K562 (cell line): ENCODE results near the gene CTU1. TPM values are rescaled to one million over a fixed set of nuclear protein-coding genes. Genes with fewer than 3 reads are reported as not detected.

ENCODE experiments used
- ATAC-seq: fragments of 200-7000 bp; cut with Tn5 transposase; 3 replicates; pipeline ENCODE4 v1.9.1; 2020; ENCODE audit warnings: moderate library complexity
- BruUV-seq: library from RNA; stranded (reverse); fragments of 400-500 nt; replicated peaks from 2 replicates; lab custom pipeline; 2021; lab: Mats Ljungman, UMichigan
- CTCF ChIA-PET: fragments of 300-600 bp; formaldehyde crosslinking; extraction: SDS; loops from one replicate; lab custom pipeline; 2021; ENCODE audit warnings: low intra/inter-chr PET ratio; lab: Yijun Ruan, JAX
- POLR2A ChIA-PET: fragments of 300-600, 350-650 bp; sonication (Branson Sonifier 250); formaldehyde crosslinking; extraction: SDS; loops from one replicate; lab custom pipeline; 2021; ENCODE audit warnings: antibody characterized with exemption, inconsistent platforms; lab: Yijun Ruan, JAX
- DNase-seq, 4 experiments: peaks; one replicate each; pipeline versions ENCODE4 v3.0.0 to v3.0.0-alpha.2; 2011 to 2018; ENCODE audit warnings: low spot score in 3 of 4, mixed read lengths in 3 of 4; ENCODE audit errors: extremely low read depth in 1 of 4
- FAIRE-seq: peaks from 2 replicates; lab custom pipeline; 2011; peaks lifted over from hg19 to GRCh38; lab: Jason Lieb, UNC
- H2AFZ ChIP-seq: 2 replicates; pipeline ENCODE4 v1.6.0; 2011; ENCODE audit warnings: low read depth, low read length, control low read depth, inconsistent platforms
- H3K27ac ChIP-seq: fragments of 200-600 bp; 3 replicates; pipeline ENCODE4 v1.8.0; 2011; ENCODE audit warnings: low read depth, mild to moderate bottlenecking, control low read depth, inconsistent platforms, low read length, moderate library complexity, mixed read lengths; ENCODE audit errors: extremely low read depth
- H3K27me3 ChIP-seq, 2 experiments: fragments of 300-600 bp in 1 of 2; 2 replicates in 1 of 2; 3 replicates in 1 of 2; pipeline versions ENCODE4 v1.6.0 to v1.8.0; 2011; ENCODE audit warnings: inconsistent platforms in 2 of 2, low read length in 2 of 2, mild to moderate bottlenecking in 1 of 2, mixed read lengths in 1 of 2, moderate library complexity in 1 of 2; ENCODE audit not compliant: control insufficient read depth in 2 of 2, insufficient read depth in 2 of 2
- H3K36me3 ChIP-seq: fragments of 300-600 bp; 3 replicates; pipeline ENCODE4 v1.8.0; 2011; ENCODE audit warnings: mild to moderate bottlenecking, low read length, inconsistent platforms; ENCODE audit not compliant: control insufficient read depth, insufficient read depth
- H3K4me1 ChIP-seq, 2 experiments: fragments of 200-600 bp in 1 of 2; replicated peaks in 1 of 2; 2 replicates in 1 of 2; 3 replicates in 1 of 2; pipeline versions ENCODE4 v1.5.1 to v1.8.0; 2011; ENCODE audit warnings: inconsistent platforms in 2 of 2, low read length in 2 of 2, mild to moderate bottlenecking in 1 of 2, mixed read lengths in 1 of 2, moderate library complexity in 1 of 2; ENCODE audit not compliant: control insufficient read depth in 2 of 2, insufficient read depth in 2 of 2
- H3K4me2 ChIP-seq: 2 replicates; pipeline ENCODE4 v1.6.1; 2011; ENCODE audit warnings: low read length, control low read depth, inconsistent platforms, mixed read lengths; ENCODE audit not compliant: insufficient read depth
- H3K4me3 ChIP-seq: fragments of 200-600 bp; sonication (generic), shearing (Covaris generic); 2 replicates; pipeline ENCODE4 v1.5.1; 2016; ENCODE audit warnings: control low read depth, inconsistent platforms
- H3K79me2 ChIP-seq: fragments of 200-600 bp; 3 replicates; pipeline ENCODE4 v1.8.0; 2011; ENCODE audit warnings: low read length, inconsistent platforms; ENCODE audit not compliant: control insufficient read depth, insufficient read depth
- H3K9ac ChIP-seq, 2 experiments: 2 replicates each; pipeline versions ENCODE4 v1.6.0 to v1.6.1; 2011; ENCODE audit warnings: low read depth in 2 of 2, low read length in 2 of 2, control low read depth in 1 of 2, inconsistent platforms in 1 of 2, mild to moderate bottlenecking in 1 of 2, mixed read lengths in 1 of 2; ENCODE audit not compliant: insufficient read depth in 1 of 2
- H3K9me1 ChIP-seq: one replicate; pipeline ENCODE4 v1.6.0; 2011; ENCODE audit warnings: inconsistent platforms, mild to moderate bottlenecking, low read length, moderate library complexity; ENCODE audit not compliant: control insufficient read depth, insufficient read depth
- H3K9me3 ChIP-seq: replicated peaks from 2 replicates; pipeline ENCODE4 v1.5.1; 2011; ENCODE audit warnings: low read depth, low read length, inconsistent platforms; ENCODE audit not compliant: control insufficient read depth, insufficient read depth
- H4K20me1 ChIP-seq: replicated peaks from 2 replicates; pipeline ENCODE4 v1.6.1; 2011; ENCODE audit warnings: low read length, inconsistent platforms, mixed read lengths; ENCODE audit not compliant: control insufficient read depth, insufficient read depth
- CBFA2T2 ChIP-seq: fragments of 450-650 bp; conservative IDR thresholded peaks from 2 replicates; pipeline ENCODE4 v1.6.1; 2017; ENCODE audit warnings: mild to moderate bottlenecking
- NCOA2 ChIP-seq, 2 experiments: fragments of 450-650 bp; IDR thresholded peaks; 2 replicates each; pipeline ENCODE4 v1.6.1; 2018; ENCODE audit warnings: mild to moderate bottlenecking in 2 of 2, moderate library complexity in 1 of 2; ENCODE audit not compliant: partially characterized antibody in 2 of 2
- NELFE ChIP-seq: IDR thresholded peaks from 2 replicates; pipeline ENCODE4 v1.6.1; 2011; ENCODE audit warnings: mild to moderate bottlenecking; ENCODE audit not compliant: insufficient read depth, insufficient read length
- RFX5 ChIP-seq: IDR thresholded peaks from 2 replicates; pipeline ENCODE4 v1.6.1; 2011; ENCODE audit warnings: low read depth, mild to moderate bottlenecking, improper control_type of control experiment, low read length
- ZNF507 ChIP-seq: conservative IDR thresholded peaks from 2 replicates; pipeline ENCODE4 v1.6.1; 2017; ENCODE audit warnings: missing genetic modification characterization, missing compliant biosample characterization
- ZNF639 ChIP-seq, 2 experiments: fragments of 200-800 bp in 1 of 2; sonication (Bioruptor generic) in 1 of 2; sonication (generic) in 1 of 2; formaldehyde crosslinking in 1 of 2; IDR thresholded peaks in 1 of 2; conservative IDR thresholded peaks in 1 of 2; 2 replicates each; pipeline versions ENCODE4 v1.5.0 to v1.6.1; 2016 to 2020; ENCODE audit warnings: missing compliant biosample characterization in 1 of 2, missing genetic modification characterization in 1 of 2, missing genetic modification reagents in 1 of 2
- ZNF830 ChIP-seq: fragments of 250-450 bp; sonication (Bioruptor Pico); IDR thresholded peaks from 2 replicates; pipeline ENCODE4 v1.5.0; 2021; ENCODE audit warnings: mild to moderate bottlenecking
- WGBS: fragments of 100-300 bp; shearing (Covaris generic); methylation state at CpG from one replicate; pipeline ENCODE4 v1.1.6; 2016; ENCODE audit warnings: low coverage, mixed read lengths; ENCODE audit not compliant: insufficient coverage; ENCODE audit errors: missing lambda C conversion rate; 5-methylcytosine and 5-hydroxymethylcytosine counted together
- in situ Hi-C: fragments of 300-500 bp; cut with MboI; formaldehyde crosslinking; loops from 4 replicates; pipeline ENCODE4 v1.15.0; 2018; ENCODE audit warnings: inconsistent platforms, mixed read lengths
- intact Hi-C: fragments of 100-400 bp; cut with micrococcal nuclease; formaldehyde crosslinking; loops from 2 replicates; pipeline ENCODE4 v1.14.2; 2022
- polyA plus RNA-seq, 8 experiments: library from polyadenylated mRNA; depleted of rRNA in 4 of 8; stranded (reverse) in 5 of 8; unstranded in 3 of 8; fragments of >200 nt; fragmentation: Nextera tagmentation in 2 of 8; fragmentation: Illumina TruSeq in 1 of 8; extraction: Ambion mirVana in 2 of 8; extraction: Trizol in 1 of 8; gene quantifications; 2 replicates each; pipeline versions ENCODE4 v1.2.1 to v1.2.3, GENCODE V29; 2011 to 2014; ENCODE audit warnings: inconsistent platforms in 1 of 8, missing spikeins in 1 of 8
- total RNA-seq, 7 experiments: library from RNA; depleted of rRNA in 6 of 7; stranded (reverse); fragments of >200 nt in 6 of 7; fragmentation: Illumina TruSeq in 2 of 7; extraction: Trizol in 2 of 7; gene quantifications; 2 replicates each; pipeline versions ENCODE4 v1.2.1 to v1.2.3, GENCODE V29; 2011 to 2021; ENCODE audit warnings: low replicate concordance in 1 of 7
- TF ChIP-seq, protein P1 (sequence below): fragments of 450-650 bp; IDR thresholded peaks from 2 replicates; pipeline ENCODE4 v1.6.1; 2016; ENCODE audit warnings: low read depth

Gene CTU1
- total and polyA plus RNA-seq, 9 of the 15 experiments (the other 6 are each of a cell fraction or from before 2014, with no cell fraction given), result 0.03 to 18.4 (median 2.3) TPM; not detected in 1

GRCh38 chr19:51093101-51093500, 15.1 kb downstream of the CTU1 start:
- CTCF ChIA-PET, result interaction anchor here (0.6 to 4.9 kb wide), 3 partner anchors 72 to 168 kb away, joined by 4 to 35 read pairs (median 15); partner anchors contain the start of gene KLK10
- POLR2A ChIA-PET, result no interaction called here
- ATAC-seq (no peak), DNase-seq (no peak), FAIRE-seq (no peak)
- Histone ChIP-seq H3K4me2 (no peak overlapping the region), H4K20me1 (peaks cover 13% of the 10 kb centered on the region), H3K79me2 (no peaks in the 10 kb centered on the region), H3K9me1 (peaks cover 9% of the 10 kb centered on the region), H3K9me3 (no peaks in the 10 kb centered on the region), H3K4me3 (no peak overlapping the region), H3K27me3 (peaks cover 10 to 29% of the 10 kb centered on the region in 2 experiments; a peak in 3 of 5 replicates), H3K9ac (no peak overlapping the region), H3K4me1 (no peaks in the 10 kb centered on the region; a peak in 1 of 5 replicates), H2AFZ (no peak overlapping the region), H3K36me3 (peaks cover 5% of the 10 kb centered on the region; the same call in 1 of the 3 replicates), H3K27ac (no peak overlapping the region)
- WGBS, result 28% methylated on average over 8 of the region's 8 CpGs
- in situ Hi-C loops, result loop anchor here (5.0 to 10.0 kb wide), 3 partner anchors 71 to 388 kb away; no protein-coding TSS in a partner anchor
- intact Hi-C loops, result loop anchor here (5.0 kb wide), 1 partner anchor 386 kb away; no protein-coding TSS in a partner anchor
- no TSS peak for BruUV-seq
- TF ChIP-seq, protein P1, sequence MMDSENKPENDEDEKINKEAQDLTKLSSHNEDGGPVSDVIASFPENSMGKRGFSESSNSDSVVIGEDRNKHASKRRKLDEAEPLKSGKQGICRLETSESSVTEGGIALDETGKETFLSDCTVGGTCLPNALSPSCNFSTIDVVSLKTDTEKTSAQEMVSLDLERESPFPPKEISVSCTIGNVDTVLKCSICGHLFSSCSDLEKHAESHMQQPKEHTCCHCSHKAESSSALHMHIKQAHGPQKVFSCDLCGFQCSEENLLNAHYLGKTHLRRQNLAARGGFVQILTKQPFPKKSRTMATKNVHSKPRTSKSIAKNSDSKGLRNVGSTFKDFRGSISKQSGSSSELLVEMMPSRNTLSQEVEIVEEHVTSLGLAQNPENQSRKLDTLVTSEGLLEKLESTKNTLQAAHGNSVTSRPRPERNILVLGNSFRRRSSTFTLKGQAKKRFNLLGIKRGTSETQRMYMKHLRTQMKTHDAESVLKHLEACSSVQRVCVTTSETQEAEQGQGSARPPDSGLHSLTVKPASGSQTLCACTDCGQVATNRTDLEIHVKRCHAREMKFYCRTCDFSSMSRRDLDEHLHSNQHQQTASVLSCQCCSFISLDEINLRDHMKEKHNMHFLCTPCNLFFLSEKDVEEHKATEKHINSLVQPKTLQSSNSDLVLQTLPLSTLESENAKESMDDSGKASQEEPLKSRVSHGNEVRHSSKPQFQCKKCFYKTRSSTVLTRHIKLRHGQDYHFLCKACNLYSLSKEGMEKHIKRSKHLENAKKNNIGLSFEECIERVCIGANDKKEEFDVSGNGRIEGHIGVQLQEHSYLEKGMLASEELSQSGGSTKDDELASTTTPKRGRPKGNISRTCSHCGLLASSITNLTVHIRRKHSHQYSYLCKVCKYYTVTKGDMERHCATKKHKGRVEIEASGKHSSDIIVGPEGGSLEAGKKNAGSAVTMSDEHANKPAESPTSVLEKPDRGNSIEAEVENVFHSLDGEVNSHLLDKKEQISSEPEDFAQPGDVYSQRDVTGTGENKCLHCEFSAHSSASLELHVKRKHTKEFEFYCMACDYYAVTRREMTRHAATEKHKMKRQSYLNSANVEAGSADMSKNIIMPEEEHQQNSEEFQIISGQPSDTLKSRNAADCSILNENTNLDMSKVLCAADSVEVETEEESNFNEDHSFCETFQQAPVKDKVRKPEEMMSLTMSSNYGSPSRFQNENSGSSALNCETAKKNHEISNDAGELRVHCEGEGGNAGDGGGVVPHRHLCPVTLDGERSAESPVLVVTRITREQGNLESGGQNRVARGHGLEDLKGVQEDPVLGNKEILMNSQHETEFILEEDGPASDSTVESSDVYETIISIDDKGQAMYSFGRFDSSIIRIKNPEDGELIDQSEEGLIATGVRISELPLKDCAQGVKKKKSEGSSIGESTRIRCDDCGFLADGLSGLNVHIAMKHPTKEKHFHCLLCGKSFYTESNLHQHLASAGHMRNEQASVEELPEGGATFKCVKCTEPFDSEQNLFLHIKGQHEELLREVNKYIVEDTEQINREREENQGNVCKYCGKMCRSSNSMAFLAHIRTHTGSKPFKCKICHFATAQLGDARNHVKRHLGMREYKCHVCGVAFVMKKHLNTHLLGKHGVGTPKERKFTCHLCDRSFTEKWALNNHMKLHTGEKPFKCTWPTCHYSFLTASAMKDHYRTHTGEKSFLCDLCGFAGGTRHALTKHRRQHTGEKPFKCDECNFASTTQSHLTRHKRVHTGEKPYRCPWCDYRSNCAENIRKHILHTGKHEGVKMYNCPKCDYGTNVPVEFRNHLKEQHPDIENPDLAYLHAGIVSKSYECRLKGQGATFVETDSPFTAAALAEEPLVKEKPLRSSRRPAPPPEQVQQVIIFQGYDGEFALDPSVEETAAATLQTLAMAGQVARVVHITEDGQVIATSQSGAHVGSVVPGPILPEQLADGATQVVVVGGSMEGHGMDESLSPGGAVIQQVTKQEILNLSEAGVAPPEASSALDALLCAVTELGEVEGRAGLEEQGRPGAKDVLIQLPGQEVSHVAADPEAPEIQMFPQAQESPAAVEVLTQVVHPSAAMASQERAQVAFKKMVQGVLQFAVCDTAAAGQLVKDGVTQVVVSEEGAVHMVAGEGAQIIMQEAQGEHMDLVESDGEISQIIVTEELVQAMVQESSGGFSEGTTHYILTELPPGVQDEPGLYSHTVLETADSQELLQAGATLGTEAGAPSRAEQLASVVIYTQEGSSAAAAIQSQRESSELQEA, result no peak
- TF ChIP-seq NCOA2 (IDR thresholded peaks at IDR 0.05; ENCODE audit: partially characterized antibody in 2 of 2) (no peak), RFX5 (no peak), ZNF639 (CRISPR knock-in tag; conservative IDR thresholded peaks at IDR 0.05 in 1 of 2, IDR thresholded peaks at IDR 0.05 in 1 of 2) (no peak), CBFA2T2 (no peak), NELFE (no peak), ZNF830 (no peak), ZNF507 (tag) (no peak)
